Ramos (cell line): ENCODE measurements around the gene RAD51B.

Experiments
- in situ Hi-C: fragments of 300-500 bp; cut with MboI; formaldehyde crosslinking; loops from one replicate; pipeline ENCODE4 v1.14.3; 2022; ENCODE audit warnings: low sequenced_read_pairs; ENCODE audit not compliant: unreplicated experiment

Gene RAD51B

GRCh38 chr14:68611599-68611998 lies 792.0 kb downstream of the RAD51B start:
- in situ Hi-C loops: no loop called here

- in situ Hi-C loops: no loop called here
Observed at GRCh38 chr14:68612049-68612448, 792.5 kb downstream of the RAD51B start.

- in situ Hi-C loops: no loop called here
Observed at GRCh38 chr14:68616221-68616902, 796.8 kb downstream of the RAD51B start.

GRCh38 chr14:68619790-68620574 lies 800.4 kb downstream of the RAD51B start:
- in situ Hi-C loops: no loop called here

- in situ Hi-C loops: no loop called here
Observed at GRCh38 chr14:68621400-68622365, 802.1 kb downstream of the RAD51B start.

- in situ Hi-C loops: no loop called here
Observed at GRCh38 chr14:68622856-68623255, 803.3 kb downstream of the RAD51B start.

GRCh38 chr14:68623307-68623706 lies 803.7 kb downstream of the RAD51B start:
- in situ Hi-C loops: no loop called here

- in situ Hi-C loops: no loop called here
Observed at GRCh38 chr14:68623826-68624225, 804.2 kb downstream of the RAD51B start.

GRCh38 chr14:68624541-68625220 lies 805.1 kb downstream of the RAD51B start:
- in situ Hi-C loops: no loop called here

GRCh38 chr14:68625366-68626090 lies 805.9 kb downstream of the RAD51B start:
- in situ Hi-C loops: no loop called here

GRCh38 chr14:68626386-68626785 lies 806.8 kb downstream of the RAD51B start:
- in situ Hi-C loops: no loop called here

GRCh38 chr14:68627050-68627867 lies 807.7 kb downstream of the RAD51B start:
- in situ Hi-C loops: no loop called here

GRCh38 chr14:68627868-68628604 lies 808.5 kb downstream of the RAD51B start:
- in situ Hi-C loops: no loop called here

GRCh38 chr14:68628605-68629310 lies 809.2 kb downstream of the RAD51B start:
- in situ Hi-C loops: no loop called here

GRCh38 chr14:68630081-68630571 lies 810.5 kb downstream of the RAD51B start:
- in situ Hi-C loops: no loop called here

- in situ Hi-C loops: no loop called here
Observed at GRCh38 chr14:68630611-68631393, 811.2 kb downstream of the RAD51B start.
